Measurements from ENCODE around the gene MALL.

MALL gene

DNA sequence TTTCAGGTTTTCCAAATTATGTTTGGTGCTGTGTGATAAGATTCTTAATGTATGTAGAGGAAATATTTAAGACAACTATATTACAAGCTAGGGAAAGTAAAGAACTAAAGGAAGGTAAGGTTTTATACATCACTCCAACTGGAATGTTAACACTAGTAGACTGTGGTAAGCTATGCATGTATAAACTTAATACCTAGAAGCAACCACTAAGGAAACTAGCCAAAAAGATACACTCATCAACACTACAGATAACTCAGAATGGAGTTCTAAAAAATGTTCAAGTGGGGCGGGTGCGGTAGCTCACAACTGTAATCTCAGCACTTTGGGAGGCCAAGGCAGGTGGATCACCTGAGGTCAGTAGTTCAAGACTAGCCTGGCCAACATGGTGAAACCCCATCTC, 37.8 kb upstream of the MALL start:
- H3K9me2 ChIP-seq (ENCODE audit: low read depth, low read length), result no peaks in the 10 kb centered on the region
- H3K4me1 ChIP-seq (ENCODE audit: insufficient read depth, low read length, severe bottlenecking), result no peaks in the 10 kb centered on the region
- H3K27ac ChIP-seq (ENCODE audit: low read depth, low read length, poor library complexity, severe bottlenecking), result no peak overlapping the region
- H3K4me2 ChIP-seq (ENCODE audit: low read length), result no peak overlapping the region
- H3K4me3 ChIP-seq (ENCODE audit: low read depth, low read length, poor library complexity, severe bottlenecking), result no peak overlapping the region
- no peak overlapping the region for H3K9ac ChIP-seq (ENCODE audit: low read length)
- no peak for TF ChIP-seq EZH2 (IDR thresholded peaks at IDR 0.05; ENCODE audit: borderline replicate concordance, low read length)
- no peaks in the 10 kb centered on the region for H3F3A ChIP-seq (ENCODE audit: insufficient read depth, low read length)
- no peaks in the 10 kb centered on the region for H3K36me3 ChIP-seq (ENCODE audit: insufficient read depth, low read length)
- no peak overlapping the region for H2AFZ ChIP-seq (ENCODE audit: low read length)
- H3K9me3 ChIP-seq (ENCODE audit: low read length), result no peaks in the 10 kb centered on the region
- H3K27me3 ChIP-seq (ENCODE audit: insufficient read depth, low read length), result no peaks in the 10 kb centered on the region
- no peaks in the 10 kb centered on the region for H4K20me1 ChIP-seq (ENCODE audit: insufficient read depth, low read length)
- no peaks in the 10 kb centered on the region for H3K79me2 ChIP-seq (ENCODE audit: insufficient read depth, low read length)

DNA sequence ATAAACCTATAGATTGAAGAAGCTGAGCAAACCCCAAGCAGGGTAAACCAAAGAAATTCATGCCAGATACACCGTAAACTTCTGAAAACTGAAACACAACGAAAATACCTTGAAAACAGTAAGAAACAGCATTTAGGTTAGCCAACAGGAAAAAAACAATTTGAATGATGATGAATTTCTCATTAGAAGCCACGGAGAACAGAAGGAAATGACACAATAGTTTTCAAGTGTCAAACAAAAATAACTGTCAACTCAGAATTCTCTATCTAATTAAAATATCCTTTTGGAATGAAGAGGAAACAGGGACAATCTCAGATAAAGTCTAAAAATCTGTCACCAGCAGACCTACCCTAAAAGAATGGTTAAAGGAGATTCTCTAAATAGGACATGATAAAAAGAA, 37.3 kb upstream of the MALL start:
- Histone ChIP-seq H3K27me3 (ENCODE audit: insufficient read depth, low read length) (no peaks in the 10 kb centered on the region), H2AFZ (ENCODE audit: low read length) (no peak overlapping the region), H3K4me3 (ENCODE audit: low read depth, low read length, poor library complexity, severe bottlenecking) (no peak overlapping the region), H3K4me1 (ENCODE audit: insufficient read depth, low read length, severe bottlenecking) (no peaks in the 10 kb centered on the region), H3K9me3 (ENCODE audit: low read length) (no peaks in the 10 kb centered on the region), H3K79me2 (ENCODE audit: insufficient read depth, low read length) (no peaks in the 10 kb centered on the region), H3K9ac (ENCODE audit: low read length) (no peak overlapping the region), H3K4me2 (ENCODE audit: low read length) (no peak overlapping the region), H3K9me2 (ENCODE audit: low read depth, low read length) (no peaks in the 10 kb centered on the region), H4K20me1 (ENCODE audit: insufficient read depth, low read length) (no peaks in the 10 kb centered on the region), H3F3A (ENCODE audit: insufficient read depth, low read length) (no peaks in the 10 kb centered on the region), H3K36me3 (ENCODE audit: insufficient read depth, low read length) (no peaks in the 10 kb centered on the region), H3K27ac (ENCODE audit: low read depth, low read length, poor library complexity, severe bottlenecking) (no peak overlapping the region)
- TF ChIP-seq, protein P1, sequence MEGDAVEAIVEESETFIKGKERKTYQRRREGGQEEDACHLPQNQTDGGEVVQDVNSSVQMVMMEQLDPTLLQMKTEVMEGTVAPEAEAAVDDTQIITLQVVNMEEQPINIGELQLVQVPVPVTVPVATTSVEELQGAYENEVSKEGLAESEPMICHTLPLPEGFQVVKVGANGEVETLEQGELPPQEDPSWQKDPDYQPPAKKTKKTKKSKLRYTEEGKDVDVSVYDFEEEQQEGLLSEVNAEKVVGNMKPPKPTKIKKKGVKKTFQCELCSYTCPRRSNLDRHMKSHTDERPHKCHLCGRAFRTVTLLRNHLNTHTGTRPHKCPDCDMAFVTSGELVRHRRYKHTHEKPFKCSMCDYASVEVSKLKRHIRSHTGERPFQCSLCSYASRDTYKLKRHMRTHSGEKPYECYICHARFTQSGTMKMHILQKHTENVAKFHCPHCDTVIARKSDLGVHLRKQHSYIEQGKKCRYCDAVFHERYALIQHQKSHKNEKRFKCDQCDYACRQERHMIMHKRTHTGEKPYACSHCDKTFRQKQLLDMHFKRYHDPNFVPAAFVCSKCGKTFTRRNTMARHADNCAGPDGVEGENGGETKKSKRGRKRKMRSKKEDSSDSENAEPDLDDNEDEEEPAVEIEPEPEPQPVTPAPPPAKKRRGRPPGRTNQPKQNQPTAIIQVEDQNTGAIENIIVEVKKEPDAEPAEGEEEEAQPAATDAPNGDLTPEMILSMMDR (IDR thresholded peaks at IDR 0.05; ENCODE audit: low read length), result no peak
- no peak for TF ChIP-seq EZH2 (IDR thresholded peaks at IDR 0.05; ENCODE audit: borderline replicate concordance, low read length)

DNA sequence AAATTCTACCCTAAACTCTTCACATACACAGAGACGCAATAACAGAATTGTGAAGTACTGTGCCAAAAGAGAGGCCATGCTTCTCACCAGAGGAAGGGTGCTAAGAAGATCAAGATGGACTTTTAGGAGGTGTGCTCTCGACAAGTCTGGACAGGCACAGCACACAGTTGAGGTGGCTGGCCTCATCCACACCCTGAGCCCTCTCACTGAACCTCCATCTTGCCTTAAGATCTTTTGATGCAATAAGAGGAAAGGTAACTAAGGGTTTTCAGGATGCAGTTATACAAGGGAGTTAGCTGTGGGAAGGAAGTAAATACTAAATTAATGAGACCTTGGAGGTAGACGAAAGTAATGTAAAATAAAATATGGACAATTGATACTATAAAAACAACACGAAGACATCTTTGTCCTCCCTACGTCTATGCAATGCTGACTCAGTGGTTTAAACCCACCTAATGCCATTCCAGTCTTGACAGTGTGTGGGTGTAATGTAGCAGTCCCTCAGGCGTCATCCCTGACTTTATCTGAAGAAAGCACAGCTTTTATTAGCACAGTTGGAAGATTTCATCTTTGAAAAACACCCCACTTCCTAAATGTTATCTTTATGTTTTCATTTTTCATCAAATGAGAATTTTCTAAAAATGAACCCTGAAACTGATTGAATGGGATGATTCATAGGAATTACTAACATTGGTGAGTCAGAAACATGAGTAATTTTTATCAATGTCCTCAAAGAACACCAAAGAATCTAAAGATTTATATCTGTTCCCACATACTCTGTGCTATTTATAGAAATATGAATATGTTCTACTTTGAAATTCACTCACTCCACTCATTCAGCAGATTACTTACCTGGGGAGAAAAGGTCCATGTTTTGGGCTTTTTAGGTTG, 34.0 kb upstream of the MALL start:
- Histone ChIP-seq H3K27me3 (ENCODE audit: insufficient read depth, low read length) (no peaks in the 10 kb centered on the region), H3K27ac (ENCODE audit: low read depth, low read length, poor library complexity, severe bottlenecking) (no peak overlapping the region), H4K20me1 (ENCODE audit: insufficient read depth, low read length) (no peaks in the 10 kb centered on the region), H3K9me3 (ENCODE audit: low read length) (no peaks in the 10 kb centered on the region), H3K4me2 (ENCODE audit: low read length) (no peak overlapping the region), H3K9me2 (ENCODE audit: low read depth, low read length) (no peaks in the 10 kb centered on the region), H3K4me3 (ENCODE audit: low read depth, low read length, poor library complexity, severe bottlenecking) (no peak overlapping the region), H3F3A (ENCODE audit: insufficient read depth, low read length) (no peaks in the 10 kb centered on the region), H2AFZ (ENCODE audit: low read length) (no peak overlapping the region), H3K4me1 (ENCODE audit: insufficient read depth, low read length, severe bottlenecking) (no peaks in the 10 kb centered on the region), H3K36me3 (ENCODE audit: insufficient read depth, low read length) (no peaks in the 10 kb centered on the region), H3K9ac (ENCODE audit: low read length) (no peak overlapping the region), H3K79me2 (ENCODE audit: insufficient read depth, low read length) (no peaks in the 10 kb centered on the region)
- TF ChIP-seq EZH2 (IDR thresholded peaks at IDR 0.05; ENCODE audit: borderline replicate concordance, low read length), result no peak
- TF ChIP-seq, protein P1 (IDR thresholded peaks at IDR 0.05; ENCODE audit: low read length), result no peak

DNA sequence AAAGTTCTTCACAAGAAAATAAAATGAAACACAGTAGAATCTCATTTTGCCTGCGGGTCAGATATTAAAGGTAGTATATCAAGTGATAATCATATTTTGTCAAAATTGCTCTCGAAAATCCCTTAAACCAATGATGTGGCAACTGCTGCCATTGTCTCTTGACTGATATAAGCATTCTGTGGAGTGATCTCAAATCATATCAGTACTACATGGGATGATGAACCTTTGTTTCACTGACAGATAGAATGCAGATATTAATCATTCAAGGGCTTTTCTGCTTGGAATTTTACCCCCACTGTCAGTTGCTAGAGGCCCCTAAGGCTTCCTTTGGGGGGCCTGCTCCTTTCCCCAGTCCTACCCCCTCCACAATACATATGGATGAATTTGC, 31.3 kb upstream of the MALL start:
- no peaks in the 10 kb centered on the region for H4K20me1 ChIP-seq (ENCODE audit: insufficient read depth, low read length)
- no peaks in the 10 kb centered on the region for H3K9me3 ChIP-seq (ENCODE audit: low read length)
- no peaks in the 10 kb centered on the region for H3K4me1 ChIP-seq (ENCODE audit: insufficient read depth, low read length, severe bottlenecking)
- H3K36me3 ChIP-seq (ENCODE audit: insufficient read depth, low read length), result no peaks in the 10 kb centered on the region
- H3K27me3 ChIP-seq (ENCODE audit: insufficient read depth, low read length), result no peaks in the 10 kb centered on the region
- no peaks in the 10 kb centered on the region for H3K9me2 ChIP-seq (ENCODE audit: low read depth, low read length)
- H3K9ac ChIP-seq (ENCODE audit: low read length), result no peak overlapping the region
- TF ChIP-seq, protein P1 (IDR thresholded peaks at IDR 0.05; ENCODE audit: low read length), result no peak
- TF ChIP-seq EZH2 (IDR thresholded peaks at IDR 0.05; ENCODE audit: borderline replicate concordance, low read length), result no peak
- H3K79me2 ChIP-seq (ENCODE audit: insufficient read depth, low read length), result no peaks in the 10 kb centered on the region
- no peak overlapping the region for H3K4me3 ChIP-seq (ENCODE audit: low read depth, low read length, poor library complexity, severe bottlenecking)
- H3F3A ChIP-seq (ENCODE audit: insufficient read depth, low read length), result no peaks in the 10 kb centered on the region
- no peak overlapping the region for H3K4me2 ChIP-seq (ENCODE audit: low read length)
- no peak overlapping the region for H2AFZ ChIP-seq (ENCODE audit: low read length)
- no peak overlapping the region for H3K27ac ChIP-seq (ENCODE audit: low read depth, low read length, poor library complexity, severe bottlenecking)

All from OCI-LY1 (cell line).